Measurements from ENCODE around the gene DYRK1A. TPM values are rescaled to one million over a fixed set of nuclear protein-coding genes. Genes with fewer than 3 reads are reported as not detected.

DYRK1A gene
- total RNA-seq, 4 donors from 2014 or later: 76.5 to 105 (median 91.3) TPM

DNA sequence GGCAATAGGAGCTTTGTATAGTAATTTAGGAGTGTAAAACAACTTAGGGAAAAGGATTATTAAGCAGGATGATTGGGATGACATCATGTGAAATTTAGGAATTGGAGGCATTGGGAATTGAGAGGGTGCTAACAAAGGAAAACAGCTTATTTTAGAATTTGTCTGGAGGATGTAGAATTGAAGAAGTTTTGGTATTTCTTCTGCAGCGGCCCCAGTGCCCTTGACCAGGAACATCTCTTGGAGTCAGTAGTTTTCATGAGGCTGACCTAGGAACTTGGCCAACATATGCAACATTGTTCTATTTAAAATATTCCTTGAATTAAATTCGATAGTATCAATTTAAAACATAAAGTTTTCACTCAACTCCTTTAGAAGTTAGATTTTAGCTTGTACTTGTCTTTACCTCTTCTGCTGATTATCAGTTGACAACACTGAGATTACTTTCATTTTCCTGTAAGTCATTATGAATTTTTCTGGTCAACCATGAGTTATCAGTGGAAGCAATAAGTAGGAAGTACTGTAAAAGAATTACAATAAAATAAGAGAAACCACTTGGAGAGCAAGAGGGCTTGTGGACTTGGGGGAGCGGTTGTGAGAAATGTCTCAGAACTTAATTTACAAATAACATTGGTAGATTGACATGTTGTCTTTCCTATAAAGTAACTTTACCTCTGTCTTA is 52.8 kb downstream of the DYRK1A start:
- Histone ChIP-seq H3K27ac (no peak overlapping the region), H3K27me3 (no peaks in the 10 kb centered on the region), H3K36me3 (peaks cover 5% of the 10 kb centered on the region), H3K4me3 (no peak overlapping the region), H3K4me1 (peaks cover 38% of the 10 kb centered on the region), H3K9me3 (no peaks in the 10 kb centered on the region)
- DNase-seq (ENCODE audit: low spot score in 2 of 2): no peak
- 88% methylated on average over 3 of the region's 3 CpGs for WGBS
- TF ChIP-seq POLR2AphosphoS5 (IDR thresholded peaks at IDR 0.05) (no peak), POLR2A (IDR thresholded peaks at IDR 0.05) (no peak), EP300 (IDR thresholded peaks at IDR 0.05) (no peak)
- TF ChIP-seq, protein P1, sequence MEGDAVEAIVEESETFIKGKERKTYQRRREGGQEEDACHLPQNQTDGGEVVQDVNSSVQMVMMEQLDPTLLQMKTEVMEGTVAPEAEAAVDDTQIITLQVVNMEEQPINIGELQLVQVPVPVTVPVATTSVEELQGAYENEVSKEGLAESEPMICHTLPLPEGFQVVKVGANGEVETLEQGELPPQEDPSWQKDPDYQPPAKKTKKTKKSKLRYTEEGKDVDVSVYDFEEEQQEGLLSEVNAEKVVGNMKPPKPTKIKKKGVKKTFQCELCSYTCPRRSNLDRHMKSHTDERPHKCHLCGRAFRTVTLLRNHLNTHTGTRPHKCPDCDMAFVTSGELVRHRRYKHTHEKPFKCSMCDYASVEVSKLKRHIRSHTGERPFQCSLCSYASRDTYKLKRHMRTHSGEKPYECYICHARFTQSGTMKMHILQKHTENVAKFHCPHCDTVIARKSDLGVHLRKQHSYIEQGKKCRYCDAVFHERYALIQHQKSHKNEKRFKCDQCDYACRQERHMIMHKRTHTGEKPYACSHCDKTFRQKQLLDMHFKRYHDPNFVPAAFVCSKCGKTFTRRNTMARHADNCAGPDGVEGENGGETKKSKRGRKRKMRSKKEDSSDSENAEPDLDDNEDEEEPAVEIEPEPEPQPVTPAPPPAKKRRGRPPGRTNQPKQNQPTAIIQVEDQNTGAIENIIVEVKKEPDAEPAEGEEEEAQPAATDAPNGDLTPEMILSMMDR (IDR thresholded peaks at IDR 0.05): no peak

DNA sequence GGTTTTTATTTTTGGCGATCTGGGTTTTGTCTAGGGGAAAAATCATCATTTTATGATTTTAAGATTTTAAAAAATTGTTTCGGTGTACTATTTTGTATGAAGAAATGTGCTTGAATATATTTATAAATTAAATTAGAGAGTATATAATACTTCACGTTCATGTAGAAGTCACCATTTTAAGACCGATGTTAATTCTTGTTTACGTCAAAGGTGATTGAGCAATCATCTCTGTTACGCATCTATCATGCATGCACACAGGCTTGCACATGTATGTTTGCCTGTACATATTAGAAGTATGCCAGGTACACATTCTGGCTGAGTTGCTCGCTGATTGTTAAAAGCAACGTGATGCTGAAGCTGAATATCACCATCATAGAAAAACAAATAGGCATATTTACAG is 54.7 kb downstream of the DYRK1A start:
- Histone ChIP-seq H3K4me3 (no peak overlapping the region), H3K36me3 (peaks cover 5% of the 10 kb centered on the region), H3K4me1 (peaks cover 30% of the 10 kb centered on the region), H3K27ac (no peak overlapping the region), H3K9me3 (no peaks in the 10 kb centered on the region), H3K27me3 (no peaks in the 10 kb centered on the region)
- WGBS: 91% methylated on average over 8 of the region's 8 CpGs
- TF ChIP-seq POLR2A (IDR thresholded peaks at IDR 0.05) (no peak), POLR2AphosphoS5 (IDR thresholded peaks at IDR 0.05) (no peak), EP300 (IDR thresholded peaks at IDR 0.05) (no peak)
- TF ChIP-seq, protein P1 (IDR thresholded peaks at IDR 0.05): no peak
- no peak for DNase-seq (ENCODE audit: low spot score in 2 of 2)

DNA sequence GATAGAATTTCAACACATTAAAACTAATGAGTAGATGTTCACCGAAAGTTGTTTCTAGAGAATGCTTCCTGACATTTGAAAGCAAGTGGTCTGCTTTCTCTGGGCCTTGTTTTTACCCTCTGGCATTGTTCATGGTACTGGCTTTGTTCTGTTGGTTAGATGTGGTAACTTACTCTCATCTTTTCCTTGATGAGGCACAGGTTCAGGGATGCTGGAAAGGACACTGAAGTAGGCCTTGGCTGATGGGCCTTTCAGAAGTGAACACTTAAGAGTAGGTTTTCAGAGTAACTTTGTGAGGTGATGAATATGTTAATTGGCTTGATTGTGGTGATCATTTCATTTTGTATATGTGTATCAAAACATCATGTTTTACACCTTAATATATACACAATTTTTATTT is 55.8 kb downstream of the DYRK1A start:
- no peak overlapping the region for H3K4me3 ChIP-seq
- WGBS: 97% methylated on average over 1 of the region's 1 CpG
- peaks cover 24% of the 10 kb centered on the region for H3K4me1 ChIP-seq
- peaks cover 7% of the 10 kb centered on the region for H3K36me3 ChIP-seq
- H3K27ac ChIP-seq: no peak overlapping the region
- H3K27me3 ChIP-seq: no peaks in the 10 kb centered on the region
- H3K9me3 ChIP-seq: no peaks in the 10 kb centered on the region
- no peak for DNase-seq (ENCODE audit: low spot score in 2 of 2)
- TF ChIP-seq, protein P1 (IDR thresholded peaks at IDR 0.05): no peak
- TF ChIP-seq POLR2A (IDR thresholded peaks at IDR 0.05): no peak
- no peak for TF ChIP-seq POLR2AphosphoS5 (IDR thresholded peaks at IDR 0.05)
- TF ChIP-seq EP300 (IDR thresholded peaks at IDR 0.05): no peak

DNA sequence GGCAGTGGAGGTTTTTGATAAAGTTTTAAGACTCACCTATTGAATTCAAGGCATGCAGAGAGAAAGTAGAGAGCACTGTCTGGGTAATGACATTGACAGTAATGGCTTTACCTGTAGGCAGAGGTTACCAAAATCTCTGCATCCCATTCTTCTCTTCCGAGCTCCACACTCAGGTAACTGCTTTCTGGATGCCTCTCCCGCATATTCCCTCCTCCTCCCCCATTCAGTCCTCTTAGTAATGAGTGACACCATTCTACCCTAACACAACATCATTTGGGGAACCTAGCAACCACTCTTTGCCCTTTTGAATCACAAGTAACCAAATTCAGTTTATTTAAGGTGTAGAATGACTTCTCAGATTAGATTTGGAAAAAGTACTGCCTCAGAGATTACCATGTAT is 56.5 kb downstream of the DYRK1A start:
- TF ChIP-seq, protein P1 (IDR thresholded peaks at IDR 0.05): no peak
- TF ChIP-seq EP300 (IDR thresholded peaks at IDR 0.05) (no peak), POLR2A (IDR thresholded peaks at IDR 0.05) (no peak), POLR2AphosphoS5 (IDR thresholded peaks at IDR 0.05) (no peak)
- H3K9me3 ChIP-seq: no peaks in the 10 kb centered on the region
- peaks cover 19% of the 10 kb centered on the region for H3K4me1 ChIP-seq
- no peak overlapping the region for H3K4me3 ChIP-seq
- no peak for DNase-seq (ENCODE audit: low spot score in 2 of 2)
- WGBS: 42% methylated on average over 2 of the region's 2 CpGs
- peaks cover 7% of the 10 kb centered on the region for H3K36me3 ChIP-seq
- no peaks in the 10 kb centered on the region for H3K27me3 ChIP-seq
- no peak overlapping the region for H3K27ac ChIP-seq

DNA sequence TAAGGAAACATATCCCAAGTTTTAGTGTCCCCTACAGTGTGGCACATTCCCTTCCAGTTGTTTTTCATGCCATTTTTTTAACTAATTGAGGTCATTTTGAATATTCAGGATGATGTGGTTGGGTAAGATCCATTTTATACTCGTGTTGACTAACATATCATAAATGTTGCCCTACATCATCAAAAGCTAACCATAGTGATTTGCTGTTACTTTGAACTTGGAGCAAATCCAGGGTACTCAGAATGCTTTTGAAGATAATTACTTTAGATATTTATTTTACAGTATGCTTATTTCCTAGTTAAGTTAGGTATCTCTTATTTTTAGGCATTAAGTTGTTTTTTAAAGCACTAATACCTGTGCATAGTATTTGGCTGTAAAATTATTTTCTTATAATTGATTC is 57.8 kb downstream of the DYRK1A start:
- TF ChIP-seq EP300 (IDR thresholded peaks at IDR 0.05): no peak
- no peak for TF ChIP-seq POLR2AphosphoS5 (IDR thresholded peaks at IDR 0.05)
- TF ChIP-seq, protein P1 (IDR thresholded peaks at IDR 0.05): no peak
- TF ChIP-seq POLR2A (IDR thresholded peaks at IDR 0.05): no peak
- Histone ChIP-seq H3K9me3 (no peaks in the 10 kb centered on the region), H3K27ac (no peak overlapping the region), H3K36me3 (peaks cover 11% of the 10 kb centered on the region), H3K4me1 (peaks cover 19% of the 10 kb centered on the region), H3K4me3 (no peak overlapping the region), H3K27me3 (no peaks in the 10 kb centered on the region)
- 32% methylated on average over 1 of the region's 1 CpG for WGBS
- no peak for DNase-seq (ENCODE audit: low spot score in 2 of 2)

Data from suprapubic skin (tissue), 4 donors.